Panc1 (cell line): ENCODE data around the gene CHST12. TPM values are rescaled to one million over a fixed set of nuclear protein-coding genes. Genes with fewer than 3 reads are reported as not detected.

Experiments used
- ATAC-seq: fragments of 200-7000 bp; cut with Tn5 transposase; 2 replicates; pipeline ENCODE4 v1.9.1; 2020; ENCODE audit warnings: mild to moderate bottlenecking, moderate library complexity
- BruUV-seq: library from RNA; stranded (reverse); fragments of 400-500 nt; replicated peaks from 2 replicates; lab custom pipeline; 2021; lab: Mats Ljungman, UMichigan
- CTCF ChIA-PET: fragments of 300-600 bp; sonication (Branson Sonifier 250); formaldehyde crosslinking; loops from one replicate; lab custom pipeline; 2022; ENCODE audit warnings: antibody characterized with exemption; lab: Charles Lee
- POLR2A ChIA-PET: fragments of 300-600 bp; sonication (Branson Sonifier 250); formaldehyde crosslinking; loops from one replicate; lab custom pipeline; 2022; ENCODE audit warnings: antibody characterized with exemption; lab: Charles Lee
- DNase-seq: peaks from one replicate; pipeline ENCODE4 v3.0.0-alpha.2; 2010; ENCODE audit warnings: low read depth, low spot score
- H3K27ac ChIP-seq: 2 replicates; pipeline ENCODE4 v1.5.1; 2011; ENCODE audit warnings: mild to moderate bottlenecking, low read length, inconsistent platforms
- H3K27me3 ChIP-seq: fragments of 200-500 bp; sonication (Bioruptor generic); 2 replicates; pipeline ENCODE4 v1.6.0; 2014; ENCODE audit warnings: low read length, inconsistent platforms; ENCODE audit not compliant: control insufficient read depth, insufficient read depth
- H3K36me3 ChIP-seq: fragments of 200-500 bp; sonication (Bioruptor generic); 2 replicates; pipeline ENCODE4 v1.5.1; 2014; ENCODE audit warnings: inconsistent platforms, mild to moderate bottlenecking, low read length, moderate library complexity; ENCODE audit not compliant: control insufficient read depth, insufficient read depth
- H3K4me1 ChIP-seq: 2 replicates; pipeline ENCODE4 v1.5.1; 2011; ENCODE audit warnings: inconsistent platforms, mild to moderate bottlenecking, low read length, moderate library complexity; ENCODE audit not compliant: control insufficient read depth, insufficient read depth
- H3K4me3 ChIP-seq, 2 experiments: 2 replicates each; pipeline ENCODE4 v1.5.1; 2011 to 2012; ENCODE audit warnings: low read depth in 2 of 2, low read length in 2 of 2, mild to moderate bottlenecking in 2 of 2, inconsistent platforms in 1 of 2, moderate library complexity in 1 of 2
- H3K9me3 ChIP-seq: fragments of 200-500 bp; sonication (Bioruptor generic); 2 replicates; pipeline ENCODE4 v1.5.1; 2014; ENCODE audit warnings: low read depth, mild to moderate bottlenecking, inconsistent platforms, low read length, moderate library complexity; ENCODE audit not compliant: control insufficient read depth, insufficient read depth
- CTCF ChIP-seq: fragments of 450-650 bp; IDR thresholded peaks from 2 replicates; pipeline ENCODE4 v1.5.1; 2017; ENCODE audit warnings: mild to moderate bottlenecking
- POLR2AphosphoS5 ChIP-seq: IDR thresholded peaks from 2 replicates; pipeline ENCODE4 v1.6.1; 2012; ENCODE audit warnings: mild to moderate bottlenecking, low read depth, low read length, moderate library complexity
- REST ChIP-seq, 2 experiments: IDR thresholded peaks; 2 replicates each; pipeline ENCODE4 v1.6.1; 2011 to 2012; ENCODE audit warnings: low read depth in 2 of 2, control low read depth in 1 of 2, low read length in 1 of 2, mild to moderate bottlenecking in 1 of 2, moderate library complexity in 1 of 2; ENCODE audit not compliant: insufficient read depth in 1 of 2
- SIN3A ChIP-seq: IDR thresholded peaks from 2 replicates; pipeline ENCODE4 v1.6.1; 2012; ENCODE audit warnings: low read depth, mild to moderate bottlenecking, low read length, moderate library complexity, borderline replicate concordance; ENCODE audit not compliant: insufficient read depth
- TCF7L2 ChIP-seq: IDR thresholded peaks from 2 replicates; pipeline ENCODE4 v1.6.1; 2011; ENCODE audit warnings: mild to moderate bottlenecking, low read depth, low read length, inconsistent platforms
- in situ Hi-C: cut with HindIII; loops from 2 replicates; pipeline ENCODE4 v1.10.0; 2016; ENCODE audit warnings: low sequenced_read_pairs, low pct_unique_long_range_greater_than_20kb
- intact Hi-C: fragments of 100-400 bp; cut with micrococcal nuclease; formaldehyde crosslinking; loops from one replicate; pipeline ENCODE4 v1.10.0; 2022; ENCODE audit not compliant: unreplicated experiment
- total RNA-seq: library from RNA; stranded (reverse); gene quantifications from one replicate; pipeline ENCODE4 v1.2.1, GENCODE V29; 2021; ENCODE audit not compliant: unreplicated experiment

The CHST12 gene
- total RNA-seq, 1 experiment from 2014 or later: 48.3 TPM

- CTCF ChIA-PET: no interaction called here
These were observed 33.7 kb downstream of the CHST12 start for GRCh38 chr7:2437136-2437535.

GRCh38 chr7:2437537-2438148 is 34.2 kb downstream of the CHST12 start:
- Histone ChIP-seq H3K4me3 (no peak overlapping the region), H3K27me3 (no peaks in the 10 kb centered on the region), H3K36me3 (no peaks in the 10 kb centered on the region; the same call in 1 of the 2 replicates), H3K9me3 (no peaks in the 10 kb centered on the region), H3K4me1 (no peaks in the 10 kb centered on the region), H3K27ac (no peak overlapping the region)
- no TSS peak for BruUV-seq
- DNase-seq (no peak), ATAC-seq (no peak)
- in situ Hi-C loops: no loop called here
- CTCF ChIA-PET: no interaction called here
- no peak for TF ChIP-seq CTCF
- TF ChIP-seq TCF7L2: no peak
- TF ChIP-seq SIN3A: no peak
- no peak for TF ChIP-seq POLR2AphosphoS5
- no peak for TF ChIP-seq REST (IDR thresholded peaks at IDR 0.05; ENCODE audit: insufficient read depth in 1 of 2, low read depth in 2 of 2, low read length in 1 of 2)
- POLR2A ChIA-PET: no interaction called here
- intact Hi-C loops: no loop called here

More at GRCh38 chr7:2437136-2437535, 33.7 kb downstream of the CHST12 start:
- in situ Hi-C loops: no loop called here
- Histone ChIP-seq H3K27me3 (no peaks in the 10 kb centered on the region), H3K4me1 (no peaks in the 10 kb centered on the region), H3K36me3 (no peaks in the 10 kb centered on the region; the same call in 1 of the 2 replicates), H3K4me3 (no peak overlapping the region), H3K27ac (no peak overlapping the region), H3K9me3 (no peaks in the 10 kb centered on the region)
- BruUV-seq: no TSS peak
- intact Hi-C loops: no loop called here
- TF ChIP-seq CTCF (no peak), SIN3A (no peak), POLR2AphosphoS5 (no peak)
- no peak for DNase-seq
- POLR2A ChIA-PET: no interaction called here
- ATAC-seq: no peak
